GM08714 (cell line): ENCODE data around the gene USP48.

ENCODE experiments used
- H3K4me3 ChIP-seq: fragments of 200-500 bp; sonication (Bioruptor generic); 2 replicates; pipeline ENCODE4 v1.5.1; 2014; ENCODE audit warnings: mild to moderate bottlenecking, low read length, inconsistent platforms
- ZNF274 ChIP-seq: IDR thresholded peaks from 2 replicates; pipeline ENCODE4 v1.6.1; 2012; ENCODE audit warnings: mild to moderate bottlenecking, low read depth, low read length

The USP48 gene

GRCh38 chr1:21752186-21752585 lies 30.8 kb downstream of the USP48 start:
- H3K4me3 ChIP-seq, result no peak overlapping the region
- TF ChIP-seq ZNF274, result no peak

- H3K4me3 ChIP-seq, result no peak overlapping the region
These were observed 31.7 kb downstream of the USP48 start for GRCh38 chr1:21751281-21751680.

GRCh38 chr1:21750841-21751240 lies 32.1 kb downstream of the USP48 start:
- TF ChIP-seq ZNF274, result no peak
- H3K4me3 ChIP-seq, result no peak overlapping the region

More at GRCh38 chr1:21751281-21751680, 31.7 kb downstream of the USP48 start:
- TF ChIP-seq ZNF274, result no peak

- no peak for TF ChIP-seq ZNF274
- H3K4me3 ChIP-seq, result no peak overlapping the region
These were observed 33.0 kb downstream of the USP48 start for GRCh38 chr1:21749859-21750468.

- no peak for TF ChIP-seq ZNF274
- H3K4me3 ChIP-seq, result no peak overlapping the region
These were observed 33.8 kb downstream of the USP48 start for GRCh38 chr1:21749109-21749508.

- no peak overlapping the region for H3K4me3 ChIP-seq
- no peak for TF ChIP-seq ZNF274
These were observed 39.5 kb downstream of the USP48 start for GRCh38 chr1:21743476-21743875.

- TF ChIP-seq ZNF274, result no peak
- no peak overlapping the region for H3K4me3 ChIP-seq
These were observed 40.4 kb downstream of the USP48 start for GRCh38 chr1:21742578-21742977.

GRCh38 chr1:21741206-21741605 lies 41.7 kb downstream of the USP48 start:
- no peak for TF ChIP-seq ZNF274
- H3K4me3 ChIP-seq, result no peak overlapping the region

- no peak overlapping the region for H3K4me3 ChIP-seq
- TF ChIP-seq ZNF274, result no peak
These were observed 46.1 kb downstream of the USP48 start for GRCh38 chr1:21736876-21737275.

- no peak for TF ChIP-seq ZNF274
- H3K4me3 ChIP-seq, result no peak overlapping the region
These were observed 46.9 kb downstream of the USP48 start for GRCh38 chr1:21736011-21736410.

GRCh38 chr1:21734526-21734925 lies 48.4 kb downstream of the USP48 start:
- no peak overlapping the region for H3K4me3 ChIP-seq
- TF ChIP-seq ZNF274, result no peak

GRCh38 chr1:21732664-21733063 lies 50.3 kb downstream of the USP48 start:
- H3K4me3 ChIP-seq, result no peak overlapping the region
- no peak for TF ChIP-seq ZNF274

- H3K4me3 ChIP-seq, result no peak overlapping the region
- no peak for TF ChIP-seq ZNF274
These were observed 57.1 kb downstream of the USP48 start for GRCh38 chr1:21725748-21726392.

- no peak for TF ChIP-seq ZNF274
- H3K4me3 ChIP-seq, result no peak overlapping the region
These were observed 58.4 kb downstream of the USP48 start for GRCh38 chr1:21724570-21724969.

- no peak for TF ChIP-seq ZNF274
- H3K4me3 ChIP-seq, result no peak overlapping the region
These were observed 58.9 kb downstream of the USP48 start for GRCh38 chr1:21724098-21724497.
